Left lung (tissue), 10 donors: ENCODE results near the gene BTBD7. TPM values are rescaled to one million over a fixed set of nuclear protein-coding genes. Genes with fewer than 3 reads are reported as not detected.
A peak's percentile ranks its signal among the peaks of the same experiment; 100 is the strongest.

Experiments used
- ATAC-seq: fragments of 200-7000 bp; cut with Tn5 transposase; one replicate; pipeline ENCODE4 v1.9.1; 2020; ENCODE audit warnings: moderate library complexity
- DNase-seq, 4 donors: peaks; one replicate each; pipeline ENCODE4 v3.0.0-alpha.2; 2013 to 2020
- H3K27ac ChIP-seq, 2 donors: fragments of 200-600 bp; sonication (generic) in 1 of 2; one replicate each; pipeline versions ENCODE4 v1.5.0 to v1.8.0; 2020 to 2021
- H3K27me3 ChIP-seq, 2 donors: fragments of 200-600 bp; sonication (generic) in 1 of 2; one replicate each; pipeline versions ENCODE4 v1.5.0 to v1.8.0; 2020 to 2021
- H3K36me3 ChIP-seq, 2 donors: fragments of 200-600 bp; sonication (generic) in 1 of 2; one replicate each; pipeline versions ENCODE4 v1.5.0 to v1.8.0; 2020 to 2021
- H3K4me1 ChIP-seq, 2 donors: fragments of 200-600 bp; one replicate each; pipeline ENCODE4 v1.8.0; 2021
- H3K4me3 ChIP-seq, 2 donors: fragments of 200-600 bp; sonication (generic) in 1 of 2; one replicate each; pipeline versions ENCODE4 v1.5.0 to v1.8.0; 2020 to 2021; ENCODE audit warnings: mild to moderate bottlenecking in 1 of 2
- H3K9me3 ChIP-seq, 2 donors: fragments of 200-600 bp; sonication (generic) in 1 of 2; one replicate each; pipeline versions ENCODE4 v1.5.0 to v1.8.0; 2020 to 2021
- CTCF ChIP-seq, 2 donors: fragments of 200-600 bp; sonication (generic) in 1 of 2; IDR thresholded peaks; one replicate each; pipeline versions ENCODE4 v1.5.0 to v1.8.0; 2021; ENCODE audit warnings: antibody characterized with exemption in 2 of 2
- intact Hi-C, 2 donors: fragments of 100-400 bp; cut with DNase I; formaldehyde crosslinking; loops; one replicate each; pipeline versions ENCODE4 v1.11.2 to v1.14.2; 2022
- polyA plus RNA-seq, 6 donors: library from polyadenylated mRNA; unstranded; fragments of 120-200 nt; gene quantifications; one replicate each; pipeline ENCODE4 v1.2.1, GENCODE V29; 2013; ENCODE audit not compliant: insufficient read length in 6 of 6
- total RNA-seq, 2 donors: library from RNA; stranded (reverse); fragmentation: NEBNext Ultra II Directional; extraction: Animal tissue kit (Norgen Biotek cat#: 25700); gene quantifications; one replicate each; pipeline ENCODE4 v1.2.1, GENCODE V29; 2021
- donor health status: DM: no; HTN: yes; CAD: no.
- donor health status: DM: no; HTN: no; CAD: no.

Gene BTBD7
- total and polyA plus RNA-seq, 8 donors: 32.1 to 42.8 (median 38.7) TPM

- H3K4me1 ChIP-seq: peaks cover 4 to 55% of the 10 kb centered on the region in 2 donors
- peak overlapping the region; percentile 96 for H3K27ac ChIP-seq
- no peak for TF ChIP-seq CTCF (IDR thresholded peaks at IDR 0.05)
- H3K27me3 ChIP-seq: no peaks in the 10 kb centered on the region
- no peaks in the 10 kb centered on the region for H3K9me3 ChIP-seq
- intact Hi-C loops: no loop called here
- H3K4me3 ChIP-seq: peak overlapping the region; percentile 67 to 89
- no peaks in the 10 kb centered on the region for H3K36me3 ChIP-seq
- DNase-seq (peak in 2 of 4 donors; percentile 13 to 78), ATAC-seq (no peak)
These were observed 1.7 kb downstream of the BTBD7 start for GRCh38 chr14:93331002-93331727.

- DNase-seq (no peak), ATAC-seq (no peak)
- no peaks in the 10 kb centered on the region for H3K36me3 ChIP-seq
- intact Hi-C loops: no loop called here
- H3K27me3 ChIP-seq: no peaks in the 10 kb centered on the region
- TF ChIP-seq CTCF (IDR thresholded peaks at IDR 0.05): no peak
- peak overlapping the region; percentile 96 for H3K27ac ChIP-seq
- H3K9me3 ChIP-seq: no peaks in the 10 kb centered on the region
- peak overlapping the region in 1 of 2 donors; percentile 67 for H3K4me3 ChIP-seq
- peaks cover 4 to 55% of the 10 kb centered on the region in 2 donors for H3K4me1 ChIP-seq
These were observed 2.2 kb downstream of the BTBD7 start for GRCh38 chr14:93330609-93331000.

GRCh38 chr14:93329965-93330608 lies 2.7 kb downstream of the BTBD7 start:
- ATAC-seq (no peak), DNase-seq (no peak)
- Histone ChIP-seq H3K4me3 (no peak overlapping the region), H3K36me3 (no peaks in the 10 kb centered on the region), H3K9me3 (no peaks in the 10 kb centered on the region), H3K27ac (peak overlapping the region in 1 of 2 donors; percentile 7), H3K27me3 (no peaks in the 10 kb centered on the region), H3K4me1 (peaks cover 4 to 55% of the 10 kb centered on the region in 2 donors)
- no peak for TF ChIP-seq CTCF (IDR thresholded peaks at IDR 0.05)
- intact Hi-C loops: no loop called here

- no peak overlapping the region for H3K4me3 ChIP-seq
- no peak overlapping the region for H3K27ac ChIP-seq
- TF ChIP-seq CTCF (IDR thresholded peaks at IDR 0.05): no peak
- intact Hi-C loops: no loop called here
- H3K9me3 ChIP-seq: no peaks in the 10 kb centered on the region
- ATAC-seq (no peak), DNase-seq (no peak)
- H3K4me1 ChIP-seq: peaks cover 4 to 50% of the 10 kb centered on the region in 2 donors
- H3K36me3 ChIP-seq: no peaks in the 10 kb centered on the region
- H3K27me3 ChIP-seq: no peaks in the 10 kb centered on the region
These were observed 4.3 kb downstream of the BTBD7 start for GRCh38 chr14:93328546-93328945.

GRCh38 chr14:93326196-93326595 lies 6.6 kb downstream of the BTBD7 start:
- Histone ChIP-seq H3K36me3 (peaks cover 0 to 4% of the 10 kb centered on the region in 2 donors), H3K4me1 (peaks cover 8 to 53% of the 10 kb centered on the region in 2 donors), H3K4me3 (no peak overlapping the region), H3K27me3 (no peaks in the 10 kb centered on the region), H3K27ac (no peak overlapping the region), H3K9me3 (no peaks in the 10 kb centered on the region)
- DNase-seq: no peak
- intact Hi-C loops: no loop called here
- no peak for ATAC-seq
- TF ChIP-seq CTCF (IDR thresholded peaks at IDR 0.05): no peak
